Spleen (tissue), 11 donors: ENCODE measurements around the gene KDM8. TPM values are rescaled to one million over a fixed set of nuclear protein-coding genes. Genes with fewer than 3 reads are reported as not detected.

Source experiments
- DNase-seq: peaks from one replicate; pipeline ENCODE4 v3.0.0-alpha.2; 2020
- H3K27ac ChIP-seq, 8 donors: fragments of 200-600 bp; sonication (generic) in 7 of 8; 1 replicate in 4 of 8; 2 replicates in 4 of 8; pipeline versions ENCODE4 v1.5.0 to v1.8.0; 2016 to 2021; ENCODE audit warnings: inconsistent platforms in 4 of 8, mild to moderate bottlenecking in 4 of 8, moderate library complexity in 1 of 8
- H3K27me3 ChIP-seq, 7 donors: fragments of 200-600 bp; sonication (generic) in 6 of 7; replicated peaks in 1 of 7; 1 replicate in 4 of 7; 2 replicates in 3 of 7; pipeline versions ENCODE4 v1.5.0 to v1.8.0; 2016 to 2021; ENCODE audit warnings: inconsistent platforms in 3 of 7, mild to moderate bottlenecking in 1 of 7
- H3K36me3 ChIP-seq, 6 donors: fragments of 200-600 bp; sonication (generic) in 5 of 6; 1 replicate in 4 of 6; 2 replicates in 2 of 6; pipeline versions ENCODE4 v1.5.0 to v1.8.0; 2016 to 2021; ENCODE audit warnings: inconsistent platforms in 2 of 6
- H3K4me1 ChIP-seq, 6 donors: fragments of 200-600 bp; sonication (generic) in 5 of 6; 1 replicate in 3 of 6; 2 replicates in 3 of 6; pipeline versions ENCODE4 v1.5.0 to v1.8.0; 2016 to 2021; ENCODE audit warnings: inconsistent platforms in 3 of 6
- H3K4me3 ChIP-seq, 8 donors: fragments of 200-600 bp; sonication (generic) in 7 of 8; 1 replicate in 4 of 8; 2 replicates in 4 of 8; pipeline versions ENCODE4 v1.5.0 to v1.8.0; 2016 to 2021; ENCODE audit warnings: inconsistent platforms in 4 of 8, mild to moderate bottlenecking in 4 of 8, moderate library complexity in 2 of 8
- H3K9me3 ChIP-seq, 8 donors: fragments of 200-600 bp; sonication (generic) in 7 of 8; 1 replicate in 4 of 8; 2 replicates in 4 of 8; pipeline versions ENCODE4 v1.5.0 to v1.8.0; 2016 to 2021; ENCODE audit warnings: inconsistent platforms in 4 of 8
- CTCF ChIP-seq, 11 experiments: fragments of 200-600 bp in 7 of 11; fragments of 450-650 bp in 4 of 11; sonication (generic) in 4 of 11; IDR thresholded peaks in 8 of 11; conservative IDR thresholded peaks in 3 of 11; 1 replicate in 7 of 11; 2 replicates in 4 of 11; pipeline versions ENCODE4 v1.4.0 to v1.8.0; 2016 to 2021; ENCODE audit warnings: antibody characterized with exemption in 11 of 11, inconsistent platforms in 4 of 11, mild to moderate bottlenecking in 1 of 11
- POLR2A ChIP-seq, 3 donors: fragments of 450-650 bp; IDR thresholded peaks; one replicate each; pipeline ENCODE4 v1.5.1; 2017; ENCODE audit warnings: antibody characterized with exemption in 3 of 3, mild to moderate bottlenecking in 1 of 3
- POLR2AphosphoS5 ChIP-seq, 3 donors: sonication (generic); formaldehyde crosslinking; IDR thresholded peaks; one replicate each; pipeline ENCODE4 v1.5.1; 2017; ENCODE audit warnings: antibody characterized with exemption in 3 of 3
- WGBS, 5 donors: extraction: QIAGEN DNeasy Blood & Tissue Kit in 3 of 5; methylation state at CpG; one replicate each; pipeline versions ENCODE4 v1.1.5 to v1.1.7; 2013 to 2018; 5-methylcytosine and 5-hydroxymethylcytosine counted together
- intact Hi-C: fragments of 100-400 bp; cut with DNase I; formaldehyde crosslinking; loops from one replicate; pipeline ENCODE4 v1.15.0; 2023; ENCODE audit warnings: low total_unique reads
- polyA plus RNA-seq, 3 donors: library from polyadenylated mRNA; stranded (reverse); fragments of 200-250 nt; gene quantifications; one replicate each; pipeline ENCODE4 v1.2.1, GENCODE V29; 2013
- total RNA-seq, 7 donors: library from RNA; depleted of rRNA in 3 of 7; stranded (reverse); fragments of >200 nt in 3 of 7; fragmentation: NEBNext Ultra II Directional in 4 of 7; extraction: Animal tissue kit (Norgen Biotek cat#: 25700) in 4 of 7; gene quantifications; one replicate each; pipeline versions ENCODE4 v1.1.0 to v1.2.1, GENCODE V29; 2016 to 2021
- donor health status: healthy with polysubstance abuse.
- donor health status: DM: no; HTN: no; CAD: no; lungs with moderate emphysema.
- donor health status: DM: no; HTN: no; CAD: no.
- donor health status: Bipolar disorder and iron deficiency.
- donor health status: healthy.
- donor health status: DM: no; HTN: no; CAD: no.
- donor health status: DM: yes; HTN: yes; CAD: no.

The KDM8 gene
- total and polyA plus RNA-seq, 10 donors: 5.2 to 14.7 (median 9.6) TPM

DNA sequence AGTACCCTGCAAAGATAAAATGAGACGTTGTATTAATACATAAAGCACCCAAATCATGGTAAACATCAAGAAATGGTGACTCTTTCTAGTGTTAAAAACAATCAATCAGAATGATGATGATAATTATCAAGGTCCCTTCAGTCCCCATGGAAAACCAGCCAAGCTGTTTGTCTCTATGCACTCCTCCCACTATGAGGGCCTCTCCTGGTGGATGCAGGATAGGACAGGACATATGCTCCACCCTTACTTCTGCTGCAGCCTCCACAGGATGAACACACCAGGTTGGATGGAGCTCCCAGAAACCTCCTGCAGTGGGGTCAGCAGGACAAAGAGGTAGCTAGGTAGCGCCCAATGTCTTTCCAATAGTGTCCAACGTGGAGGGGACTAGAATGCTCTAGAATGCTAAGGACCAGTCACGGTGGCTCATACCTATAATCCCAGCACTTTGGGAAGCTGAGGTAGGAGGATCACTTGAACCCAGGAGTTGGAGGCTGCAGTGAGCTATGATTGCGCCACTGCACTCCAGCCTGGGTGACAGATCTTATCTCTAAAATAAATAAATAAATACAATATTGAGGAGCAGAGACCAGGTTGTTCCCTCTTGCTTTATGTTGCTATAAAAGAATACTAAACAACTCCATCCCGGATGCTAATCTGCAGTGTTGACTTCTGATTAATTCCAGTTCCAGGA lies 9.9 kb upstream of the KDM8 start:
- peaks cover 0 to 4% (median 0%) of the 10 kb centered on the region in 7 donors for H3K27me3 ChIP-seq
- no peak overlapping the region for H3K27ac ChIP-seq
- DNase-seq: no peak
- TF ChIP-seq POLR2AphosphoS5 (IDR thresholded peaks at IDR 0.05) (no peak), CTCF (IDR thresholded peaks at IDR 0.05 in 8 of 11, conservative IDR thresholded peaks at IDR 0.05 in 3 of 11) (no peak), POLR2A (IDR thresholded peaks at IDR 0.05) (no peak)
- intact Hi-C loops: no loop called here
- no peaks in the 10 kb centered on the region for H3K36me3 ChIP-seq
- peaks cover 0 to 1% (median 0%) of the 10 kb centered on the region in 6 donors for H3K4me1 ChIP-seq
- 85 to 92% (median 89%) methylated on average over 5 to 6 of the region's 6 CpGs for WGBS, 5 donors
- H3K9me3 ChIP-seq: peaks cover 0 to 8% (median 0%) of the 10 kb centered on the region in 8 donors
- no peak overlapping the region for H3K4me3 ChIP-seq

DNA sequence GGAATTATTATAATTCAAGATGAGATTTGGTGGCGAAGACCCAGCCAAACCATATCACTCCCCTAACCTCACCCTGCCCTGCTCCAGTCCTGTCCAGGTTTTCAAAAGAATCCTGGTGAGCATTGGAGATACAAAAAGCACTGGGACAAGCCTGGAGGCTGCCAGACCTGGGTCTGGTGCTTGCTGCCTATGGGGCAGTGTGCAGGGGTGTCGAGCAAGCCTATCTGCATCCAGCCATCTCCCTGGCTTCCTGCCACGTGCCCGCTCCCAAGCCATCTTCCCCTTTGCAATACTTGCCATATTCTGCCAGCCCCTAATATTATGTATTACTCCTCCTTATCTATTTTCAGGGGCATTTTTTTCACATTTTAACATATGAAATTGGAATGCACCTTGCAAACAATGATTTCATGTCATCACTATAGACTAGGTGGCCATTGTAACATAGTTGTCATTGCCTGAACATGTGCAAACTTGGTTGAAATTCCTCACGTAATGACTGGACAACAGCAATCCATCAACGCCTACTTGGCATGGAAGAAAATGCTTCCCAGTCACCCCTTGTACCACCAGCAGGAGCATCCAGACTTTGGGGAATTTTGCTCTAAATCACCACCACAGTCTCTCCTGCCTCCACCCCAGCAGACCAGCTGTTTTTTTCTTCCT lies 8.1 kb upstream of the KDM8 start:
- Histone ChIP-seq H3K36me3 (no peaks in the 10 kb centered on the region), H3K9me3 (peaks cover 0 to 8% (median 0%) of the 10 kb centered on the region in 8 donors), H3K4me1 (peaks cover 10 to 19% (median 13%) of the 10 kb centered on the region in 6 donors), H3K4me3 (no peak overlapping the region), H3K27ac (peak overlapping the region in 1 of 8 donors; percentile 32), H3K27me3 (no peaks in the 10 kb centered on the region)
- 71 to 86% (median 85%) methylated on average over 6 of the region's 6 CpGs for WGBS, 5 donors
- no peak for TF ChIP-seq POLR2AphosphoS5 (IDR thresholded peaks at IDR 0.05)
- intact Hi-C loops: no loop called here
- no peak for DNase-seq

- DNase-seq: no peak
- Histone ChIP-seq H3K36me3 (no peaks in the 10 kb centered on the region), H3K27ac (peak overlapping the region in 1 of 8 donors; percentile 32), H3K4me1 (peaks cover 14 to 27% (median 18%) of the 10 kb centered on the region in 6 donors), H3K4me3 (no peak overlapping the region), H3K9me3 (peaks cover 0 to 8% (median 0%) of the 10 kb centered on the region in 8 donors), H3K27me3 (no peaks in the 10 kb centered on the region)
- WGBS, 5 donors: 80 to 86% (median 85%) methylated on average over 9 of the region's 9 CpGs
- intact Hi-C loops: no loop called here
- TF ChIP-seq POLR2A (IDR thresholded peaks at IDR 0.05): no peak
- no peak for TF ChIP-seq CTCF (IDR thresholded peaks at IDR 0.05 in 8 of 11, conservative IDR thresholded peaks at IDR 0.05 in 3 of 11)
- TF ChIP-seq POLR2AphosphoS5 (IDR thresholded peaks at IDR 0.05): no peak
These were observed 7.3 kb upstream of the KDM8 start for GRCh38 chr16:27195941-27196595.

GRCh38 chr16:27197004-27197403 lies 6.3 kb upstream of the KDM8 start:
- WGBS, 5 donors: 79 to 89% (median 83%) methylated on average over 4 of the region's 4 CpGs
- no peaks in the 10 kb centered on the region for H3K27me3 ChIP-seq
- no peak for DNase-seq
- no peaks in the 10 kb centered on the region for H3K36me3 ChIP-seq
- H3K4me1 ChIP-seq: peaks cover 14 to 33% (median 18%) of the 10 kb centered on the region in 6 donors
- peaks cover 0 to 8% (median 0%) of the 10 kb centered on the region in 8 donors for H3K9me3 ChIP-seq
- TF ChIP-seq POLR2AphosphoS5 (IDR thresholded peaks at IDR 0.05) (no peak), CTCF (IDR thresholded peaks at IDR 0.05 in 8 of 11, conservative IDR thresholded peaks at IDR 0.05 in 3 of 11) (no peak), POLR2A (IDR thresholded peaks at IDR 0.05) (no peak)
- intact Hi-C loops: no loop called here
- H3K4me3 ChIP-seq: no peak overlapping the region
- no peak overlapping the region for H3K27ac ChIP-seq
